Vagina (tissue), 2 donors: ENCODE data around the gene COQ8A. TPM values are rescaled to one million over a fixed set of nuclear protein-coding genes. Genes with fewer than 3 reads are reported as not detected.

Experiments
- DNase-seq, 2 donors: peaks; one replicate each; pipeline ENCODE4 v3.0.0-alpha.2; 2017; ENCODE audit errors: extremely low spot score in 2 of 2
- H3K27ac ChIP-seq: fragments of 200-600 bp; sonication (generic); one replicate; pipeline ENCODE4 v1.5.1; 2019
- H3K27me3 ChIP-seq: fragments of 200-600 bp; sonication (generic); one replicate; pipeline ENCODE4 v1.5.1; 2019
- H3K36me3 ChIP-seq, 2 donors: fragments of 200-600 bp; sonication (generic); one replicate each; pipeline ENCODE4 v1.5.1; 2017 to 2019
- H3K4me1 ChIP-seq: fragments of 200-600 bp; sonication (generic); one replicate; pipeline ENCODE4 v1.5.1; 2019
- H3K4me3 ChIP-seq, 2 donors: fragments of 200-600 bp; sonication (generic); 1 replicate in 1 of 2; 2 replicates in 1 of 2; pipeline ENCODE4 v1.5.1; 2016 to 2019
- H3K9me3 ChIP-seq: fragments of 200-600 bp; sonication (generic); one replicate; pipeline ENCODE4 v1.5.1; 2019
- CTCF ChIP-seq, 3 experiments: fragments of 450-650 bp in 2 of 3; fragments of 200-600 bp in 1 of 3; sonication (generic) in 1 of 3; IDR thresholded peaks; one replicate each; pipeline ENCODE4 v1.5.1; 2017 to 2019; ENCODE audit warnings: antibody characterized with exemption in 3 of 3, mild to moderate bottlenecking in 2 of 3, moderate library complexity in 2 of 3
- POLR2A ChIP-seq, 2 donors: fragments of 450-650 bp; IDR thresholded peaks; one replicate each; pipeline ENCODE4 v1.6.1; 2017; ENCODE audit warnings: antibody characterized with exemption in 2 of 2, mild to moderate bottlenecking in 2 of 2, moderate library complexity in 2 of 2
- POLR2AphosphoS5 ChIP-seq, 2 donors: sonication (generic); formaldehyde crosslinking; IDR thresholded peaks; one replicate each; pipeline ENCODE4 v1.9.0; 2017; ENCODE audit warnings: antibody characterized with exemption in 2 of 2, mild to moderate bottlenecking in 2 of 2, low read depth in 1 of 2; ENCODE audit not compliant: insufficient read depth in 1 of 2
- intact Hi-C: fragments of 100-400 bp; cut with DNase I; formaldehyde crosslinking; loops from one replicate; pipeline ENCODE4 v1.15.1; 2023
- total RNA-seq: library from RNA; depleted of rRNA; stranded (reverse); fragments of >200 nt; gene quantifications from one replicate; pipeline ENCODE4 v1.2.3, GENCODE V29; 2016

The COQ8A gene
- total RNA-seq, 1 donor from 2014 or later: 44.9 TPM

GRCh38 chr1:226966683-226967082 lies 26.6 kb downstream of the COQ8A start:
- no peaks in the 10 kb centered on the region for H3K4me1 ChIP-seq
- H3K9me3 ChIP-seq: no peaks in the 10 kb centered on the region
- no peak overlapping the region for H3K27ac ChIP-seq
- intact Hi-C loops: no loop called here
- H3K4me3 ChIP-seq: no peak overlapping the region
- no peak for DNase-seq
- no peak for TF ChIP-seq POLR2AphosphoS5 (IDR thresholded peaks at IDR 0.05; ENCODE audit: insufficient read depth in 1 of 2, low read depth in 1 of 2)
- TF ChIP-seq POLR2A (IDR thresholded peaks at IDR 0.05): no peak
- TF ChIP-seq CTCF (IDR thresholded peaks at IDR 0.05): no peak
- peaks cover 0 to 25% of the 10 kb centered on the region in 2 donors for H3K36me3 ChIP-seq
- H3K27me3 ChIP-seq: no peaks in the 10 kb centered on the region

GRCh38 chr1:226967665-226968064 lies 27.6 kb downstream of the COQ8A start:
- peaks cover 0 to 25% of the 10 kb centered on the region in 2 donors for H3K36me3 ChIP-seq
- H3K4me3 ChIP-seq: no peak overlapping the region
- no peaks in the 10 kb centered on the region for H3K9me3 ChIP-seq
- no peaks in the 10 kb centered on the region for H3K4me1 ChIP-seq
- DNase-seq: no peak
- no peak overlapping the region for H3K27ac ChIP-seq
- no peaks in the 10 kb centered on the region for H3K27me3 ChIP-seq
- TF ChIP-seq POLR2AphosphoS5 (IDR thresholded peaks at IDR 0.05; ENCODE audit: insufficient read depth in 1 of 2, low read depth in 1 of 2): no peak
- no peak for TF ChIP-seq POLR2A (IDR thresholded peaks at IDR 0.05)
- TF ChIP-seq CTCF (IDR thresholded peaks at IDR 0.05): no peak
- intact Hi-C loops: loop anchor here (2.0 kb wide), 1 partner anchor 71 kb away; no protein-coding TSS in a partner anchor

- intact Hi-C loops: loop anchor here (2.0 kb wide), 1 partner anchor 31 kb away; the partner anchor contains the start of gene COQ8A
- Histone ChIP-seq H3K36me3 (peaks cover 0 to 11% of the 10 kb centered on the region in 2 donors), H3K9me3 (no peaks in the 10 kb centered on the region), H3K27me3 (no peaks in the 10 kb centered on the region), H3K4me3 (no peak overlapping the region), H3K27ac (no peak overlapping the region), H3K4me1 (peaks cover 25% of the 10 kb centered on the region)
- DNase-seq: no peak
- TF ChIP-seq CTCF (IDR thresholded peaks at IDR 0.05) (no peak), POLR2A (IDR thresholded peaks at IDR 0.05) (no peak), POLR2AphosphoS5 (IDR thresholded peaks at IDR 0.05; ENCODE audit: insufficient read depth in 1 of 2, low read depth in 1 of 2) (no peak)
Measured at GRCh38 chr1:226971765-226972164, 31.7 kb downstream of the COQ8A start.

- no peak for TF ChIP-seq CTCF (IDR thresholded peaks at IDR 0.05)
- no peak for TF ChIP-seq POLR2AphosphoS5 (IDR thresholded peaks at IDR 0.05; ENCODE audit: insufficient read depth in 1 of 2, low read depth in 1 of 2)
- no peak for TF ChIP-seq POLR2A (IDR thresholded peaks at IDR 0.05)
- Histone ChIP-seq H3K27me3 (no peaks in the 10 kb centered on the region), H3K27ac (peak overlapping the region; percentile 82), H3K4me3 (no peak overlapping the region), H3K9me3 (no peaks in the 10 kb centered on the region), H3K36me3 (peaks cover 0 to 11% of the 10 kb centered on the region in 2 donors), H3K4me1 (peaks cover 25% of the 10 kb centered on the region)
- intact Hi-C loops: loop anchor here (2.0 kb wide), 1 partner anchor 32 kb away; the partner anchor contains the start of gene COQ8A
- no peak for DNase-seq
Measured at GRCh38 chr1:226972931-226973330, 32.8 kb downstream of the COQ8A start.

- H3K27ac ChIP-seq: peak overlapping the region; percentile 82
- TF ChIP-seq POLR2AphosphoS5 (IDR thresholded peaks at IDR 0.05; ENCODE audit: insufficient read depth in 1 of 2, low read depth in 1 of 2) (no peak), POLR2A (IDR thresholded peaks at IDR 0.05) (no peak), CTCF (IDR thresholded peaks at IDR 0.05) (no peak)
- H3K36me3 ChIP-seq: peaks cover 0 to 11% of the 10 kb centered on the region in 2 donors
- no peaks in the 10 kb centered on the region for H3K9me3 ChIP-seq
- peak overlapping the region in 1 of 2 donors; percentile 17 for H3K4me3 ChIP-seq
- intact Hi-C loops: loop anchor here (2.0 kb wide), 1 partner anchor 33 kb away; the partner anchor contains the start of gene COQ8A
- no peaks in the 10 kb centered on the region for H3K27me3 ChIP-seq
- DNase-seq: no peak
- peaks cover 25% of the 10 kb centered on the region for H3K4me1 ChIP-seq
Measured at GRCh38 chr1:226973371-226973897, 33.3 kb downstream of the COQ8A start.
